GM18505 (cell line): ENCODE results near the gene CSNK1G1.
"Not testable (repeated sequence)": the region's sequence is repeated elsewhere in the genome, so short reads cannot be mapped to it uniquely, and the experiment has no call there.

ENCODE experiments used
- ATAC-seq: cut with Tn5 transposase; IDR thresholded peaks from one replicate; pipeline ENCODE4 v1.9.1; 2021; ENCODE audit not compliant: unreplicated experiment
- POLR2A ChIP-seq: IDR thresholded peaks from 4 replicates; pipeline ENCODE4 v1.6.1; 2011; ENCODE audit warnings: borderline replicate concordance; ENCODE audit not compliant: insufficient read depth, insufficient read length; ENCODE audit errors: extremely low read depth

CSNK1G1 gene

GRCh38 chr15:64229129-64229724 lies 126.7 kb downstream of the CSNK1G1 start:
- ATAC-seq: no peak
- TF ChIP-seq POLR2A: no peak

GRCh38 chr15:64225804-64226203 lies 130.2 kb downstream of the CSNK1G1 start:
- no peak for TF ChIP-seq POLR2A
- no peak for ATAC-seq

- ATAC-seq: no peak
Observed at GRCh38 chr15:64224511-64224910, 131.5 kb downstream of the CSNK1G1 start.

GRCh38 chr15:64223882-64224281 lies 132.1 kb downstream of the CSNK1G1 start:
- ATAC-seq: no peak
- no peak for TF ChIP-seq POLR2A

More at GRCh38 chr15:64224511-64224910, 131.5 kb downstream of the CSNK1G1 start:
- TF ChIP-seq POLR2A: no peak

- TF ChIP-seq POLR2A: no peak
- no peak for ATAC-seq
Observed at GRCh38 chr15:64222573-64223366, 133.2 kb downstream of the CSNK1G1 start.

- not testable (repeated sequence) for ATAC-seq
Observed at GRCh38 chr15:64221911-64222310, 134.1 kb downstream of the CSNK1G1 start.

GRCh38 chr15:64217429-64217750 lies 138.6 kb downstream of the CSNK1G1 start:
- ATAC-seq: not testable (repeated sequence)

GRCh38 chr15:64216730-64217428 lies 139.1 kb downstream of the CSNK1G1 start:
- TF ChIP-seq POLR2A: no peak

GRCh38 chr15:64216196-64216595 lies 139.8 kb downstream of the CSNK1G1 start:
- TF ChIP-seq POLR2A: no peak
- ATAC-seq: no peak

More at GRCh38 chr15:64216730-64217428, 139.1 kb downstream of the CSNK1G1 start:
- ATAC-seq: no peak

GRCh38 chr15:64213646-64214045 lies 142.3 kb downstream of the CSNK1G1 start:
- no peak for ATAC-seq
- no peak for TF ChIP-seq POLR2A

- ATAC-seq: no peak
- TF ChIP-seq POLR2A: no peak
Observed at GRCh38 chr15:64211696-64212095, 144.3 kb downstream of the CSNK1G1 start.

GRCh38 chr15:64210371-64210770 lies 145.6 kb downstream of the CSNK1G1 start:
- ATAC-seq: no peak
- no peak for TF ChIP-seq POLR2A

- ATAC-seq: no peak
- no peak for TF ChIP-seq POLR2A
Observed at GRCh38 chr15:64209680-64210334, 146.2 kb downstream of the CSNK1G1 start.

GRCh38 chr15:64205202-64205601 lies 150.8 kb downstream of the CSNK1G1 start:
- TF ChIP-seq POLR2A: no peak
- ATAC-seq: no peak

- no peak for TF ChIP-seq POLR2A
- ATAC-seq: no peak
Observed at GRCh38 chr15:64197425-64197824, 158.5 kb downstream of the CSNK1G1 start.
